D721Med (cell line): Measurements from ENCODE around the gene PTK6.

Experiments
- DNase-seq: peaks from one replicate; pipeline ENCODE4 v3.0.0; 2011; ENCODE audit warnings: low spot score; ENCODE audit not compliant: insufficient read length
- FAIRE-seq: peaks from 2 replicates; lab custom pipeline; 2011; peaks lifted over from hg19 to GRCh38; lab: Jason Lieb, UNC
- TF ChIP-seq, protein P1 (sequence below): IDR thresholded peaks from 2 replicates; pipeline ENCODE4 v1.5.1; 2012; ENCODE audit warnings: mild to moderate bottlenecking, control low read depth; ENCODE audit not compliant: insufficient read depth; ENCODE audit errors: missing control alignments

The PTK6 gene

DNA sequence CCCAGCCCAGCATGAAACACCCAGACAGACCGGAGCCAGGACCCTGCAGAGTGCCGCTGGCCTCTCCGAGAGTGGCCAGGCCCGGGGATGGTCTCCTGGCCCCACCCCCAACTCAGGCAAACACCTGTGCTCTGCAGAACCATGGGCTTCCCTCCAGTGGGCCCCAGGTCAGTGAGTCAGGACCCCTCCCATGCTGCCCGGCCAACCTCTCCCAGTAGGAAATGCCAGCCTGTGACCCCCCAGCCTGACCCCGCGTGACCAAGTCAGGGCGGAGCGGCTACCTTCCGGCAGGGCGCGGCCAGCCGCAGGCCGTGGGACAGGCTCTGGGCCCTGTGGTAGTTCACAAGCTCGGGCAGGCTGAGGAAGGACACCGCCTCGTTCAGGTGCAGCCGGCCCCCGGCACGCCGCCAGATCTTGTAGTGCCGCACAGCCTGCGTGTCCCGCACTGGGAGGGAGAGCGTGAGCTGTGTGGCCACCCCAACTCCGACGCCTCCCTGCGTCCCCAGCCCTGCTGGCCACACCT lies 3.2 kb downstream of the PTK6 start:
- TF ChIP-seq, protein P1, sequence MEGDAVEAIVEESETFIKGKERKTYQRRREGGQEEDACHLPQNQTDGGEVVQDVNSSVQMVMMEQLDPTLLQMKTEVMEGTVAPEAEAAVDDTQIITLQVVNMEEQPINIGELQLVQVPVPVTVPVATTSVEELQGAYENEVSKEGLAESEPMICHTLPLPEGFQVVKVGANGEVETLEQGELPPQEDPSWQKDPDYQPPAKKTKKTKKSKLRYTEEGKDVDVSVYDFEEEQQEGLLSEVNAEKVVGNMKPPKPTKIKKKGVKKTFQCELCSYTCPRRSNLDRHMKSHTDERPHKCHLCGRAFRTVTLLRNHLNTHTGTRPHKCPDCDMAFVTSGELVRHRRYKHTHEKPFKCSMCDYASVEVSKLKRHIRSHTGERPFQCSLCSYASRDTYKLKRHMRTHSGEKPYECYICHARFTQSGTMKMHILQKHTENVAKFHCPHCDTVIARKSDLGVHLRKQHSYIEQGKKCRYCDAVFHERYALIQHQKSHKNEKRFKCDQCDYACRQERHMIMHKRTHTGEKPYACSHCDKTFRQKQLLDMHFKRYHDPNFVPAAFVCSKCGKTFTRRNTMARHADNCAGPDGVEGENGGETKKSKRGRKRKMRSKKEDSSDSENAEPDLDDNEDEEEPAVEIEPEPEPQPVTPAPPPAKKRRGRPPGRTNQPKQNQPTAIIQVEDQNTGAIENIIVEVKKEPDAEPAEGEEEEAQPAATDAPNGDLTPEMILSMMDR, result no peak
- DNase-seq, result no peak
- no peak for FAIRE-seq

DNA sequence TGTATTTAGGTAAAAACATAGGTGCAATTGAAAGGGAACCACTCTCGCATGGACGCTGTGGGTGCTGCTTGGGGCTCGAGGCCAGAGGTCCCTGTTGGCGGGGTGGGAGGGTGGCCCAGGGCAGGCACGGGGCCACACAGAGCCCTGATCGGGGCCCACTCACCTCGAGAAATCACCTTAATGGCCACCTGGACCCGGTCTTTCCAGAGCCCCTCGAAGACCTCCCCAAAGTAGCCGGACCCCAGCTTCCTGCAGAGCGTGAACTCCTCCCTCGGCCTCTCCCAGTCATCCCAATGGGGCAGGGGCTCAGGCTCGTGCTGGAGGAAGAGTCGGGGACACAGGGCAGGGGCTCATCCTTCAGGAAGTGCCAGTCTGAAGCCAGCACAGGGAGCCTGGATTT lies 3.8 kb downstream of the PTK6 start:
- FAIRE-seq (no peak), DNase-seq (no peak)
- TF ChIP-seq, protein P1, result no peak

DNA sequence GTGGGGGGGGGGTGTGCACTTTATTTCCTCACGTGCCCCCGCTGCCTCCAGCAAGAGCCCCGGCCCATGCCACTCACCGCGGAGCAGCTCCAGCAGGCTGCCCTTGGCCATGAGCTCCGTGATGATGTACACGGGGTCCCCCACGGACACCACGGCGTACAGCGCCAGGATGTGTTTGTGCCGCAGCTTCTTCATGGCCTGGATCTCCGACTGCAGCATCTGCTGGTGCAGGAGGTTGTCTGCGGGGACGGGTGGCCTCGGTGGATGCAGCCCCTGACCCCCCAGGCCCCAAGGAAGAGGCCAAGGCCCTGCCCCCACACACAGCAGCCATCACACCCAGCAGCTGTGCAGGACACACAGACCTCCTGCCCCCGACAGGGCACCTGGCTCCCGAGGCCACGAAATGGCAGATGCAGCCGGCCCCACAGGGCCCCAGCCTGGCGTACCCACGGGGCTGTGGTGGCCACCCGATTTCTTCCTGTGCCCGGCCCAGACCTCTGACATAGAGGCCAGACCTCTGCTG lies 4.7 kb downstream of the PTK6 start:
- TF ChIP-seq, protein P1, result no peak
- DNase-seq, result no peak
- no peak for FAIRE-seq

DNA sequence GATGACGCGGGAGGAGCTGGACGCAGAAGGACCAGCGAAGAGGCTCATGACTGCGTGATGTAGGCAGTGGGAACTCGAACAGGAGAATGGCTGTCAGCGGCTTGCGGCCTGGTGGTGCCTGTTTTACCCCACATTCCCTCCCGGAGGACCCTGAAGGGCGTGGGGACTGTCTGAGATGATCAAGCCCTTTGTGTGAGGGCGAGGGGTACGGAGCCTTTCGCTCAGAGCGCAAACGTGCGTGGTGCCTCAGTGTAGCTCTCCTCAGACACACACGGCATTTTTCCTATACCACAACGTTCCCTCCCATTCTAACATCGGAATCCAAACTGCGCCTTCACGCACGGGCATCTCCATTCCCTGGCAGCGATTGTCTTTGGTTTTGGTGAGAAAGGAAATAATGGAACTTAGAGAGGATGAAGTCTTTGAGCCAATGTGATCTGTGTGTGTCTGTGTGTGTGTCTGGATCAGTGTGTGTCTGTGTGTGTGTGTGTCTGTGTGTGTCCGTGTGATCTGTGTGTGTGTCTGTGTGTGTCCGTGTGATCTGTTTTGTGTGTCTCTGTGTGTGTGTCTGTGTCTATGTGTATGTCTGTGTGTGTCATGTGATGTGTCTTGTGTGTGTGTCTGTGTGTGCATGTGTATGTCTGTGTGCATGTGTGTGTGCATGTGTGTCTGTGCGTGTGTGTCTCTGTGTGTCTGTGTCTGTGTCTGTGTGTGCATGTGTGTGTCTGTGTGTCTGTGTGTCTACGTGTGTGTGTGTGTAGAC lies 5.3 kb downstream of the PTK6 start:
- DNase-seq (no peak), FAIRE-seq (no peak)
- TF ChIP-seq, protein P1, result no peak

DNA sequence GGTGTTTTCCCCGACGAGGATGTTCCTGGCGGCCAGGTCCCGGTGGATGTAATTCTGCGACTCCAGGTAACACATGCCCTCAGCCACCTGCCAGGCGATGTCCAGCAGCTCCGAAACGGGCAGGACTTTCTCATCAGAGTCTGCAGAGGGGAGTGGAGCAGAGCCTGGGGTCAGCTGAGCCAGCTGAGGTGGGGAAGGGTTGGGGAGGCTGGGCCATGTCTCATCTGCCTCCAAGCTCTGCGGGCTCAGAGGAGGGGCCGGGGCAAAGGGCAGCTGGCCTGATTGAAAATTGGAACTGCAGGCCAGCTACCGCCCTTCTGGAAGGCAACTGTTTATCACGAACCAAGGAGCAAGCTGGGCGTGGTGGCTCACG lies 6.4 kb downstream of the PTK6 start:
- no peak for FAIRE-seq
- TF ChIP-seq, protein P1, result no peak

DNA sequence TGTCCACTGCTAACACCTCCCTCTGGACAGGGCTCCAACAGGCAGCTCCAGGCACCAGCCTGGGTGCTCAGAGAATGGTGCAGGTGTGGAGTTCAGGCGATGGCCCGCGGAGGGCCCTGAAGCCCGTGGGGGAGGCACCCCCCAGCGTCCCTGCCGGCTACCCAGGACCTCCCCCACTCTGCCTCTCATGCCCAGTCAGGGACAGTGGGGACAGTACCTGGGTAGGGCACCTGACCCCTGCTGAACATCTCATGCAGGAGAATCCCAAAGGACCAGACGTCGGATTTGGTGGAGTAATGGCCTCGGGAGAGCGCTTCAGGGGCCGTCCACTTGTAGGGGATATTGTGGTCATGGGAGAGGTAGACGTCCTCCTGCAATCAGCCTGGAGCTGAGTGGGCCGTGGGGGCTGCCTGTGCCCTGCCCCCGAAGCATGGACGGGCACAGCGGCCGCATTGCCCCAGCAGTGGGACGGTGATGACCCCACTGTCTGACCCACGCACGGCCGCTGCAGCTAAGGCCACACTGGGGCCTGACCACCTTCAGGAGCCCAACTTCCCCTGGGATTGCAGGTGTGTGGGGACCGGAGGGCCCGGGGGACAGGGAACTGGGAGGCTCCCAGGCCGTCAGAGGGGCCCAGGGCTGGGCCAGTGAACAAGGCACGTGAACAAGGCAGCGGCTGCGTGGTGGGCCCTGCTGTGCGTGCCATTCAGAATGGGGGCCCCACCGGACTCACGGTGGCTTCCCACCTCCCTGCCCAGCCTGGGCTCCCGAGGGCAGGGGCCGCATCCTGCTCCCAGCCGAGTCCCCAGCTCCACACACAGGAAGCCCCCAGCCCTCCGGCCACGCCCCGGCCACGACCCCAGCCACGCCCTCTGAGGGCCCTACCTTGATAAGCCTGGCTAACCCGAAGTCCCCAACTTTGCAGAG lies 7.1 kb downstream of the PTK6 start:
- DNase-seq (no peak), FAIRE-seq (no peak)
- TF ChIP-seq, protein P1, result no peak

More for the DNA sequence above, 6.4 kb downstream of the PTK6 start:
- no peak for DNase-seq
